HUES64 (cell line): ENCODE measurements around the gene CACNA1H.
A peak's percentile ranks its signal among the peaks of the same experiment; 100 is the strongest.

ENCODE experiments used
- H3K27ac ChIP-seq: 2 replicates; pipeline ENCODE4 v1.7.0; 2013; ENCODE audit warnings: low read depth, low read length, inconsistent platforms
- H3K27me3 ChIP-seq: 2 replicates; pipeline ENCODE4 v1.6.1; 2013; ENCODE audit warnings: mild to moderate bottlenecking, low read length; ENCODE audit not compliant: insufficient read depth
- H3K36me3 ChIP-seq: 2 replicates; pipeline ENCODE4 v1.6.1; 2013; ENCODE audit warnings: mild to moderate bottlenecking, low read length; ENCODE audit not compliant: insufficient read depth
- H3K4me1 ChIP-seq: 2 replicates; pipeline ENCODE4 v1.6.1; 2013; ENCODE audit warnings: mild to moderate bottlenecking, low read length, moderate library complexity; ENCODE audit not compliant: insufficient read depth
- H3K4me3 ChIP-seq: 2 replicates; pipeline ENCODE4 v1.5.1; 2013; ENCODE audit warnings: mild to moderate bottlenecking, low read length, moderate library complexity
- H3K9ac ChIP-seq: 2 replicates; pipeline ENCODE4 v1.6.1; 2013; ENCODE audit warnings: mild to moderate bottlenecking, low read depth, low read length
- H3K9me3 ChIP-seq: 2 replicates; pipeline ENCODE4 v1.6.1; 2013; ENCODE audit warnings: low read depth, low read length; ENCODE audit not compliant: insufficient read depth
- WGBS: fragments of 150-250, 120-280 bp; methylation state at CpG from one replicate; pipeline ENCODE4 v1.1.7; 2013; ENCODE audit warnings: missing lambda C conversion rate; 5-methylcytosine and 5-hydroxymethylcytosine counted together

Gene CACNA1H

GRCh38 chr16:1154291-1154886 lies 1.5 kb downstream of the CACNA1H start:
- Histone ChIP-seq H3K27me3 (peaks cover 6% of the 10 kb centered on the region), H3K9me3 (no peaks in the 10 kb centered on the region), H3K9ac (peak overlapping the region; percentile 47; the same call in 1 of the 2 replicates), H3K4me3 (peak overlapping the region; percentile 65), H3K27ac (no peak overlapping the region), H3K4me1 (peaks cover 3% of the 10 kb centered on the region), H3K36me3 (no peaks in the 10 kb centered on the region)
- WGBS, result 42% methylated on average over 28 of the region's 31 CpGs

- no peak overlapping the region for H3K27ac ChIP-seq
- no peak overlapping the region for H3K9ac ChIP-seq
- 91% methylated on average over 23 of the region's 23 CpGs for WGBS
- no peaks in the 10 kb centered on the region for H3K9me3 ChIP-seq
- peaks cover 6% of the 10 kb centered on the region for H3K27me3 ChIP-seq
- H3K36me3 ChIP-seq, result no peaks in the 10 kb centered on the region
- peak overlapping the region; percentile 65; the same call in 1 of the 2 replicates for H3K4me3 ChIP-seq
- H3K4me1 ChIP-seq, result peaks cover 3% of the 10 kb centered on the region
Measured at GRCh38 chr16:1154887-1155331, 2.0 kb downstream of the CACNA1H start.

- Histone ChIP-seq H3K27me3 (peaks cover 6% of the 10 kb centered on the region), H3K27ac (no peak overlapping the region), H3K9me3 (no peaks in the 10 kb centered on the region), H3K9ac (no peak overlapping the region), H3K4me1 (peaks cover 3% of the 10 kb centered on the region), H3K36me3 (no peaks in the 10 kb centered on the region), H3K4me3 (no peak overlapping the region)
- 92% methylated on average over 20 of the region's 20 CpGs for WGBS
Measured at GRCh38 chr16:1155353-1156054, 2.6 kb downstream of the CACNA1H start.

- peaks cover 3% of the 10 kb centered on the region for H3K4me1 ChIP-seq
- H3K36me3 ChIP-seq, result no peaks in the 10 kb centered on the region
- no peak overlapping the region for H3K4me3 ChIP-seq
- no peaks in the 10 kb centered on the region for H3K9me3 ChIP-seq
- WGBS, result 93% methylated on average over 35 of the region's 35 CpGs
- peaks cover 6% of the 10 kb centered on the region for H3K27me3 ChIP-seq
- H3K27ac ChIP-seq, result no peak overlapping the region
- no peak overlapping the region for H3K9ac ChIP-seq
Measured at GRCh38 chr16:1156055-1156982, 3.4 kb downstream of the CACNA1H start.

GRCh38 chr16:1156983-1157638 lies 4.2 kb downstream of the CACNA1H start:
- no peak overlapping the region for H3K9ac ChIP-seq

GRCh38 chr16:1157639-1158455 lies 4.9 kb downstream of the CACNA1H start:
- Histone ChIP-seq H3K36me3 (no peaks in the 10 kb centered on the region), H3K27me3 (peaks cover 6% of the 10 kb centered on the region), H3K27ac (no peak overlapping the region), H3K4me1 (peaks cover 3% of the 10 kb centered on the region; the same call in 1 of the 2 replicates), H3K4me3 (no peak overlapping the region), H3K9me3 (no peaks in the 10 kb centered on the region), H3K9ac (no peak overlapping the region)
- WGBS, result 95% methylated on average over 40 of the region's 40 CpGs

More at GRCh38 chr16:1156983-1157638, 4.2 kb downstream of the CACNA1H start:
- Histone ChIP-seq H3K9me3 (no peaks in the 10 kb centered on the region), H3K27me3 (peaks cover 6% of the 10 kb centered on the region), H3K27ac (no peak overlapping the region), H3K36me3 (no peaks in the 10 kb centered on the region), H3K4me1 (peaks cover 3% of the 10 kb centered on the region; the same call in 1 of the 2 replicates), H3K4me3 (no peak overlapping the region)
- WGBS, result 95% methylated on average over 46 of the region's 46 CpGs

GRCh38 chr16:1158456-1159324 lies 5.8 kb downstream of the CACNA1H start:
- no peak overlapping the region for H3K27ac ChIP-seq
- H3K27me3 ChIP-seq, result peaks cover 6% of the 10 kb centered on the region
- no peak overlapping the region for H3K9ac ChIP-seq
- H3K9me3 ChIP-seq, result no peaks in the 10 kb centered on the region
- peaks cover 3% of the 10 kb centered on the region; the same call in 1 of the 2 replicates for H3K4me1 ChIP-seq
- H3K36me3 ChIP-seq, result no peaks in the 10 kb centered on the region
- WGBS, result 68% methylated on average over 65 of the region's 65 CpGs
- no peak overlapping the region for H3K4me3 ChIP-seq

- Histone ChIP-seq H3K9ac (no peak overlapping the region), H3K36me3 (no peaks in the 10 kb centered on the region), H3K9me3 (no peaks in the 10 kb centered on the region), H3K4me1 (peaks cover 3% of the 10 kb centered on the region; the same call in 1 of the 2 replicates), H3K27me3 (peaks cover 2% of the 10 kb centered on the region), H3K4me3 (no peak overlapping the region), H3K27ac (no peak overlapping the region)
- 72% methylated on average over 28 of the region's 28 CpGs for WGBS
Measured at GRCh38 chr16:1159325-1159972, 6.5 kb downstream of the CACNA1H start.

GRCh38 chr16:1159973-1160772 lies 7.3 kb downstream of the CACNA1H start:
- H3K4me3 ChIP-seq, result no peak overlapping the region
- H3K27me3 ChIP-seq, result no peaks in the 10 kb centered on the region

More at GRCh38 chr16:1159973-1160772, 7.3 kb downstream of the CACNA1H start:
- Histone ChIP-seq H3K36me3 (no peaks in the 10 kb centered on the region), H3K9ac (no peak overlapping the region), H3K27ac (no peak overlapping the region), H3K9me3 (no peaks in the 10 kb centered on the region), H3K4me1 (peaks cover 3% of the 10 kb centered on the region; the same call in 1 of the 2 replicates)
- 82% methylated on average over 56 of the region's 56 CpGs for WGBS
